ENCODE results near the gene TEK.
"Not testable (repeated sequence)": the region's sequence is repeated elsewhere in the genome, so short reads cannot be mapped to it uniquely, and the experiment has no call there.

TEK gene

DNA sequence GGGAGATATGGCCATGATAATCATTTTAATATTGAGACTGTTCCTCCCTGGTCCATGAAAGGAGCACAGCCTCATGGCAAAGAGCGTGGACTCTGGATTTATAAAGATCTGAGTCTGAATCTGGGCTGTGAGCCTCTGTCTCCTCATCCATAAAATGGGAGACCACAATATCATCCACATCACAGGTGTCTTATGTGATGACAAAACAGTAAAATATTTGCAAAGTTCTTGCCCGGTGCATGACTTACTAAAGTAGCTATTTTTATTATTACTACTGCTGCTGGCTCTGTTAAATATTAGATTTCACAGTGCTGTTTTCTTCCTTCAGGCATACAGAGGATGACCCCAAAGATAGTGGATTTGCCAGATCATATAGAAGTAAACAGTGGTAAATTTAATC, 74.1 kb downstream of the TEK start:
- DNase-seq, result no peak

DNA sequence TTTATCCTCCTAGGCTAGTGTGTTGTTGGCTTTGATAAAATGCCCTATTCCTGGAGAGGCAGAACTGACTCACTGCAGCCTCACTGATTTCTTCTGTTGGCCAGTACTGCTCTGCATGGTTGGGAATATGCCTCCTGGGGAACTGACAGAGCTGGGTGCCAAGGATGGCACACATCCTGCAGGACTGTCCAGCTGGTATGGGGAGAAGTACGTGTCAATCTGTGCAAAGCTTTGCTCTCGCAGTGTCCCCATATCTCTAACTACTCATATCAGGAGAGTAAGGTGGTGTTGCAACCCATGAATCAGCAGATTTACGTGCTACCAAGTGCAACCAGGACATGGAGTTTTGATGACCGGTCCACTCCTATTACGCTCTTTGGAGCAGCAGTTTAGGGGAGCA, 74.7 kb downstream of the TEK start:
- DNase-seq, result no peak

DNA sequence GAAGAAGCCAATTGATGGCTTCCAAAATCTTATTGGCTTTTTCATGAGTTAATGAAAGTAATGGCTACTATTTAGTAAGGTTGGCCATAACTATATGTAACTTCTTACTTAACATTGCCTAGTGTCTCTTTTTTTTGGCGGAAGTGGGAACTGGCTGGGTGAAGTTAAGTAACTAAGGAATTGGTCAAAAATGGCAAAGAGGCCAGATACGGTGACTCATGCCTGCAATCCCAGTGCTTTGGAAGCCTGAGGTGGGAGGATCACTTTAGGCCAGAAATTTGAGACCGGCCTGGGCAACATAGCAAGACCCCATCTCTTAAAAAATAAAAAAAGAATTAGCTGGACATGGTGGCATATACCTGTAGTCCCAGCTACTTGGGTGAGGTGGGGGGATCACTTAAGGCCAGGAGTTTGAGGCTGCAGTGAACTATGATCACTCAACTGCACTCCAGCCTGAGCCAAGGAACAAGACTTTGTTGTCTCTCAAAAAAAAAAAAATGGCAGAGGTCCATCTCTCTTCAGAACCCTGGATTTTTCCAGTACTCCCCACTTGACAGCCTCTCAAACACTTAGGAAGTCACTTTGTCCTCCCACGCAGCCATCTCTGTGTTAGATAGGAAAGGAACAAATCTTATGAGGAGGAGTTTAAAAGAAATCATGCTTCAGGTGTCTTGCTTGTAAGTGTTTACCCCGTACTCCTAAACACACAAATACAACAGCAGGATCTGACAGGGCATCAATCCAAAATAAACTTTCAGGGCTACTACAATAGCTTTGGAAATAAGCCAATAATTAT, 75.7 kb downstream of the TEK start:
- no peak for DNase-seq

DNA sequence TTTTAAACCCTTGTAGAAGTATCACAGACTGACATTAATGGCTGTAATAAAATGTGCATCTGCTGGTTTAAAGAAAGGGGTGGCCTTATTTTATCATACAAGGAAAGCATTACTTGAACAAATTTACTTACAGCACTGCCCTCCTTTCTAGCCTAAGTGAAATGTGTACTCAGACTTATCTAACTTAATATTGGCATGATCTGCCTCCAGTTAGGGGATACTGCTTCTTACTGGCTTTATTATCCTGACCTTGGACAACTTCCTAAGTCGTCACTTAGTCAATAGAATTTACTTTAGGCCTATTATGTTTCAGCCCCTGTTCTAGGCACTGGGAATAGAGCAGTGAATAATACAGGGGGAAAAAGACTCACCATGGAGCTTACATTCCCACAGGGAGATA, 79.4 kb downstream of the TEK start:
- DNase-seq, result no peak

DNA sequence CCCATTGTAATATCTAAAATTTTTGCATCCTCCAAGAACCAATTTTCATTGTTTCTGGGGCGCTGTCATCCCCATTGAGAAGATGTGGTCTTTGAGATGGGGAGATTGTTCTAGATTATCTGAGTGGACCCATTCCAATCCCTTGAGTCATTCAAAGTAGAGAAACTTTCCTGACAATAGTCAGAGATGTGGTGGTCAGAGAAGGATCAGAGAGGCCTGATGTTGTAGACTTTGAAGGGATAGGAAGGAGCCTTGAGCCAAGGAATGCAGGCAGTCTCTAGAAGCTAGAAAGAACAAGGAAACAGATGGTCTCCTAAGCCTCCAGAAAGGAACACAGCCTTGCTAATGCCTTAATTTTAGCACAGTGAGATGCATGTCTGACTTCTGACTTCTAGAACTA, 80.4 kb downstream of the TEK start:
- DNase-seq, result no peak

DNA sequence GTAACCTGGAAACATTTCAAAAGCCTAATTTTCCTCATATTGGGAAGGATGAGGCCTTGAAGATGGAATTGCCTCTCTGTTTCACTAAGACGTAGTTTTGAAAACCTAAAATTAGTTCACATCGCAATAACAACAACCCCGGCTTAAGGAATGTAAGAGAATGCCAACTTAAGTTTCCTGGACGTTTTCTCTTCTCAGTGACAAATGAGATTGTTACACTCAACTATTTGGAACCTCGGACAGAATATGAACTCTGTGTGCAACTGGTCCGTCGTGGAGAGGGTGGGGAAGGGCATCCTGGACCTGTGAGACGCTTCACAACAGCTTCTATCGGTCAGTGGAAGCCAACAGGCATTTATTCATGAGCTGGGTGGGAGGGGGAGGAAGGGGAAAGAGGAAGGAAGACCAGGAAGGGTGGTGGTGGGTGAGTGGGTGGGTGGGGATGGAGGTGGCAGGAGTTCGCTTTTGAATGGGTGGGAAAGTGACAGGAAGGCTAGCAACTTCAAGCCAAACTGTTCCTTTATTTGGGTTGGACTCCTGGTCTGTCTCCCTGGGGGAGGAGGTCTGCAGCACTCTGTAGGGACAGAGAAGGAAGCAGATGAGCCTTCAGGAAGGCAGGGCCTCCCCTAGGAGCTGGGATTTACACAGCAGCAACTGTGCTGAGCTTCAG, 83.4 kb downstream of the TEK start:
- DNase-seq, result no peak

DNA sequence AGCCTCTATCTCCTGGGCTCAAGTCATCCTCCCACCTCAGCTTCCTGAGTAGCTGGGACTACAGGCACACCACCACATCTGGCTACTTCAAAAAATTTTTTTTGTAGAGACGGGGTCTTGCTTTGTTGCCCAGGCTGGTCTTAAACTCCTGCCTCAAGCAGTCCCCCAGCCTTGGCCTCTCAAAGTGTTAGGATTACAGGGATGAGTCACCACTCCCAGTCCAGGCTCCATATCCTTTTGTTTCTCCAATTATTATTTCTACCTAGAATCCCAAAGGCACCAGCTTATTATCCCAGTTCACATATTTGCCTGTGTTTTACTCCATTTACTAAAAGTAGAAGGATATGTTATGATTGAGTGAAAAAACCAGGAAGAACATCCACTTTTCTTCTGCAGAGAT, 84.9 kb downstream of the TEK start:
- no peak for DNase-seq

DNA sequence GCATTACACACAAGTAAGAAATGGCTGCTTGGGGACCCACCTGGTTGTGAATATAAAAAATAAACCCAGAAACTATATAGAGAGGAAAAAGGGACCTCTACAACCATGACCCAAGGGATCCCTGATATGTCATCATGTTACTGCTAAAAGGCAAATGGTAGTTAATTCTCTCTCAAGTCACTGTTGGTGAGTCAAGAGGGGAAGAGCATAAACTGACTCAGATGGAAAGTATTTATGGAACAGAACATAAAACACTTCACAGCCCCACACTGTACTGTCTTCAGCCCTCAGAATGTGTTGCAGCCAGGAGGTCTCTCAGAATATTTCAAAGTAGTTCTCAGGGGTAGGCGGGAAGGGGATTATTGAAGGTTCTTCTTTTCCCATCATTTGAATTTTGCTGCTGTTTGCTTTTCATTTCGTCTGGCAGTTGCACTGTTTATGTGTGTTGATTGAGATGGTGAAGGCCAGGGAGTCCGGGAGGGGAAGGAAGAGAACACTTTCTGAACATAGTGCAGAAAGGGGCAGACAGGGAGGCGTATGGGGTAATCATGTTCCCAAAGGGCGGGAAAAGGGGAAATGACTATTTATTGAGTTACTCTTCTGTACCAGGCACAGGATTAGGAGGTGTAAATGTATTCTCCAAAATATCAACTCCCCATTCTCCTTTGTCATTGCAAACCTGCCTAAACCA, 85.5 kb downstream of the TEK start:
- DNase-seq, result no peak

DNA sequence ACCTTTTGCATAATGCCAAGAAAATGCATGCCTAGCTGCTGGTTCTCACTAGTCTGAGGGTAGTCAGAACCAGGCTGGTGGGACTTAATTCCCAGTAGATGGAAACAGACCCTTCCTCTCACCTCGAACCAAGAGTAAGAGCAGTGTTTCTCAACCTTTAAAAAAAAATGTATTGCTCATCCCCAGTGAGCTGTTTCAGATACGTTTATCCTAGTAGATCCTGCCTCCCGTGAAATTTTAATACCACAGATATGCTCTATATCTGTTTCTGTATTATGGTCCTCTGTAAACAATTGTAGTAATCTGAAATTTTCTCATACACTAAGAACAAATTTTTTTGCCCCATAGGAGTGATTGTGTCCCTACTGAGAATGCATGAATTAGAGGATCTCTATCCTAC, 86.2 kb downstream of the TEK start:
- DNase-seq, result no peak

DNA sequence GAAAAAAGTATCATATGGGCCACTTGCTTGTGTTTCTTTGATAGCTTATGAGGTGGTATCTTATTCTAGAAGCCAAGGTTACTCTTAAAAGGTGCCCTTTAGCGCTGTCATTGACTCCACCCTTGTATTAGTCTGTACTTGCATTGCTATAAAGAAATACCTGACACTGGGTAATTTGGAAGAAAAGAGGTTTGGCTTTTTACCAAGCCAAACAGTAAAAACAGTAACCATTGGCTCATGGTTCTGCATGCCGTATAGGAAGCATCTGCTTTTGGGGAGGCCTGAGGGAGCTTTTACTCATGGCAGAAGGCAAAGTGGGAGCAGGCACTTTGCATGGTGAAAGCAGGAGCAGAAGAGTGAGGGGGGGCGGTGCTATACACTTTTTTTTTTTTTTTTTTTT, 87.4 kb downstream of the TEK start:
- DNase-seq, result no peak

DNA sequence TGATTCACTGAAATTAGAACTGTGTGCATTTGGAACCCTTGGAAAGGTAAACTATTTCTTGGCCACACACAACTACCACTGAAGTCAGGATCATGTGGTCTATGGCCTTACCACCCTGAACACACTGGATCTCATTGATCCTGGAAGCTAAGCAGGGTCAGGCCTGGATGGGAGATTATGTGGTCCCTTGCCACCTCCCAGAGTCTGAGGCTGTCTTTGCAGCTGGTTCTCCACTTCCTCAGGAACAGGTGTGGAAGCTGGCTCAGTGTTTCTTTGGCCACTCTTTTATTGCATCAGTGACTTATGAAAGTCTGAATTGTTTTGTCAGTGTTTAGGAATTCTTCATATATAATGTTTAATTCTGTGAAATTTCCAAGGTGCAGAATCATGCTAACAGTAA, 89.2 kb downstream of the TEK start:
- no peak for DNase-seq

DNA sequence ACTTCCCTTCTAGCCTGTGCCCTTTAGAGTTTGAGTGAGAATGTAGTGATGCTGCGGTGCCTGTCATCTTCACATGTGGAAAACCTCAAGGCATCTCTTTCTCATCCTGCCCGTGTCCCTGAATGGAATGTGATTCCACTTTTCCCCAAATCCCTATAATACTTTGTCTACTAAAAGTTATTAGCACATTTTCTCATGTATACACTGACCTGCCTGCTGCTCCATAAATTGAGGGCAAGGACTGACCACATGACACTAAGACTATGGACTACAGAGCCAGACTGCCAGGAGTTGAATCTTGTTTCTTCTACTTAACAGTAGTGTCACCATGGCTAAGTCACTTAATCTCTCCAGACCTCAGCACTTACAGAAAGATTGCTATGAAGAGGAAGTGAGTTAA, 93.0 kb downstream of the TEK start:
- no peak for DNase-seq

DNA sequence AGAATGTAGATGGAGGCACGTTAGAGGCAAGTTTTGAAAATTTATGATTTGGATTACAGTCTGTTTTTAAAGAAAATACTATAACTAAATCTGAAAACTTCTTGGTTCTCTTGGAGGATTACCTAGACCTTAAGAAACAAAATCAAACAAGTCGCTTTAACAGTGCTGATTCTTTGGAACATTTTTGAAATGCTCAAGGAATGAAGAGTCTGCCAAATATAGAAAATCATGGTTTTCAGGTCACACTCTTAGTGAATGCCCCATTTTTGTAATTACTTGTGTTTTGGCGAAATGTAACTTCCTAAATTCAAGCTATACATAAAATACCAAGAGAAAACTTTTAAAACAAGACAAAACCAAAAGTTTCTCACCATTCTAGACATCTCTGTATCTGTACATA, 94.8 kb downstream of the TEK start:
- DNase-seq, result no peak

DNA sequence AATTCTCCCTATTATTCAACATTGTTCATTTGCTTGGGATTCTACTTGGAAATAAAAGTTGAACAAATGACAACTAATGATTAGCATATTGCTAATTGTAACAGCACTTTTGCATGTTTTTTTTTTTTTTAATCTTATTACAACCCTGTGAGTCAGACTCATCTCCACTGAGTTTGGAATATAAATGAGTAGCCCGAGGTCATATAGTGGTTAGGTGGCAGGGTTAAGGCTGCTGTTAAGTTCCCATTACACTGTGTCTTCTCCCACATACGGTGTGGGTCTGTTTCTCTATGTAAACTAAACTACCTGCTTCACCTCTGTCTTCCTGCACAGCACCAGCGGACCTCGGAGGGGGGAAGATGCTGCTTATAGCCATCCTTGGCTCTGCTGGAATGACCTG, 95.6 kb downstream of the TEK start:
- no peak for DNase-seq

DNA sequence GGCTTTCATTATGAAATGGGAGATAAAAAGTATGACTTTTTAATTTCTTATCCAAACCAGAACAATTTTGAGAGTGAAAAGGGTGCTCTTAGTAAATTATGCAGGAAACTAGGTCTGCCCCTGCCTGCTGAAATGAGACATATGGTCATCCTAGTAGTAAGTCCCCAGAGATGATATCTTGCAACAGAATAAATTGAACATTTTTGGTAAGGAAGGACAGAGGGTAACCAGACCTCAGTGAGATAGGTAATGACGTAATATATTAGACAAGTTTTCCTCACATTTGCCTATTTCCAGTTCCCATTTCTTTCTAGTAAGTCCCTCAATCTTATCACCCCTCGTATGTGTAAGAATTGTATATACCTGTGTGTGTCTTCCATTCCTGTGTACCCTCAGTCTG, 96.2 kb downstream of the TEK start:
- no peak for DNase-seq

DNA sequence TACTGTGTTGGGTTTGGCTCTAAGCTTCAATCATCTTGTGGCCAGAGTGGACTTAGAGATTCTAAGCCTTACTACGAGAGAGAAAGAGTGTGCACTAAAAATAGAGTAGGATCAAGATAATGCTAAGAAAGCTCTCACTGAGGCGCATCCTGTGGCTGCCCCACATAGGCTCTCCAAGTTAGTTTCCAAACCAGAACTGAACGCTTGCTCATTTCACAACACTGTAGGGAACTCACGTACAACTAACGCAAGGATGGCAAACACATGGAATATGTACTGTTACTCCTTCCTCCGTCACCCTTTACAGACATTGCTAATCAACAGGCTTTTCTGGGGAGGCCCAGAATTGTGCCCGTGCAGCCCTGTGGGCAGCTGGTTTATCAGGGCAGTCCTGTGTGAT, 97.0 kb downstream of the TEK start:
- no peak for DNase-seq

DNA sequence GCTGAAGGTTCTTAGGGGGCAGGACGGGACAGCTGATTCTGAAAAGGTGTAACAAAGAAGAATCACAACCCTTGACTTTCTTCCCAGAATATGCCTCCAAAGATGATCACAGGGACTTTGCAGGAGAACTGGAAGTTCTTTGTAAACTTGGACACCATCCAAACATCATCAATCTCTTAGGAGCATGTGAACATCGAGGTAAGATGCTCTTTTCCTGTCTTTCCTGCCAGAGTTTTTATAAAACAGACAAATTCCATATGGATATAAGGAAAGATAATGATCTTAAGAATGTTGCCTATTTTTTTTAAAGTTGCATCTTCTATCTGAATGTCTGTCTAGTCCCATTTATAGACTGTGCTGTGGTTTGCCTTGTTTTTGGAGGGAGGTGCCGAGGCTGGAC, 100.0 kb downstream of the TEK start:
- DNase-seq, result no peak

DNA sequence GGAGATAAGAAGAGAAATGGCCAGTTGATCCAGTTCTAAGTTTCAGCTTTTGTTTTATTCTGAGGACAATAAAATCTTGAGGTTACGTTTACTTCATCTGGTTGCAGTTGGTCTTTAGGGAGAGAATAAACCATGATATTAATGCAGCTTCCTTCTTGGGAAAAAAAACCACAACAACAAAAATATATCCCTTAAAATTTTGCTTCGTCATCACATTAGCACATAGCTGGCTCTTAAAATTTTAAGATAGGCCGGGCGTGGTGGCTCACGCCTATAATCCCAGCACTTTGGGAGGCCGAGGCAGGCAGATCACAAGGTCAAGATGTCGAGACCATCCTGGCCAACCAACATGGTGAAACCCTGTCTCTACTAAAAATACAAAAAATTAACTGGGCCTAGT, 101.6 kb downstream of the TEK start:
- no peak for DNase-seq

DNA sequence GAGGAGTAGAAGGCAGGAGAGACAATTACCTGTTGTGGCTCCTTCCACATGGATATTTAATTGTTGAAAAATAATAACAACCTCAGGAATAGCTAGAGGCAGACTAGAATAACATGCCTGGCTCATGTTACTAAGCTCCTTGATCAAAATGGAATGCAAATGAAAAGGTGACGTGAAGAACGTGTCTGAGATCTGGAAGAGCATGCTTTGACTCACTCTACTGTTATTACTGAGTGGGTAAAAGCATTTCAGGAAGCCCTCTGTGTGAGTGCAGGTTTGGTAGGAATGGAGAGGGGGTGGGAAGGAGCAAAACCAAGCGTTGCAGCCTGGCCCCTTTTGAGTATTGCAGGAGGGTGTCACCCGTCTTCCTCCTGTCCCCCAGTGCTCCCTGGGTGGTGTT, 103.2 kb downstream of the TEK start:
- no peak for DNase-seq

DNA sequence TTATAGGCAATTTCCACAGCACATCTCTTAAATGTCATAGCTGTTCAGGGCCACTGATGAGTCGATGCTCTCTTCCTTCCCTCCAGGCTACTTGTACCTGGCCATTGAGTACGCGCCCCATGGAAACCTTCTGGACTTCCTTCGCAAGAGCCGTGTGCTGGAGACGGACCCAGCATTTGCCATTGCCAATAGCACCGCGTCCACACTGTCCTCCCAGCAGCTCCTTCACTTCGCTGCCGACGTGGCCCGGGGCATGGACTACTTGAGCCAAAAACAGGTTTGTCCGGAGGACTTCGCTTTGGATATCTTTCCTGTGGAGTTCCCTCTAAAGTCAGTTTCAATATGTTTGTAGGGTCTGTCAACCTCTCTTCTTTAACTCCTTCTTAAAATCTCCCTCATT, 103.6 kb downstream of the TEK start:
- DNase-seq, result no peak

DNA sequence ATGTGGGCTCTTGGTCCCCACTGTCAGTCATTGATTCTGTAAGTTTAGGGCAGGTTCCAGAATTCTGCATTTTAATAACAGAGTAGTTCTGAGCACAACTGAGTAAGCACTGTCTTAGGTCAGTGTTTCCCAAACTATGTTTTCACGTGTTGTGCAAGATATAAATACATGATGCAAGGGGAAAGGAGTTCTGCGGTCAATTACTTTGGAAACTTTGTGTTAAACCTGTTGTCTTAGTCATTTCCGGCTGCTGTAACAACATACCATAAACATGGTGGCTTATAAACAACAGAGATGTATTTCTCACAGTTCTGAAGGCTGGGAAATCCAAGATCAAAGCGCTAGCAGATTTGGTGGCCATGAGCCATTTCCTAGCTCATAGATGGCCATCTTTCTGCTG, 118.2 kb downstream of the TEK start:
- no peak for DNase-seq

DNA sequence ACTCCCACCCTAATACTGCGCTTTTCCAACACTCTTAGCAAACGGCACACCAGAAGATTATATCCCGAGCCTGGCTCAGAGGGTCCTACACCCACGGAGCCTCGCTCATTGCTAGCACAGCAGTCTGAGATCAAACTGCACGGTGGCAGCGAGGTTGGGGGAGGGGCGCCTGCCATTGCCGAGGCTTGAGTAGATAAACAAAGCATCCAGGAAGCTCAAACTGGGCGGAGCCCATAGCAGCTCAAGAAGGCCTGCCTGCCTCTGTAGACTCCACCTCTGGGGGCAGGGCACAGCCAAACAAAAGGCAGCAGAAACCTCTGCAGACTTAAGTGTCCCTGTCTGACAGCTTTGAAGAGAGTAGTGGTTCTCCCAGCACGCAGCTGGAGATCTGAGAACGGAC, 130.6 kb downstream of the TEK start:
- DNase-seq, result not testable (repeated sequence)

DNA sequence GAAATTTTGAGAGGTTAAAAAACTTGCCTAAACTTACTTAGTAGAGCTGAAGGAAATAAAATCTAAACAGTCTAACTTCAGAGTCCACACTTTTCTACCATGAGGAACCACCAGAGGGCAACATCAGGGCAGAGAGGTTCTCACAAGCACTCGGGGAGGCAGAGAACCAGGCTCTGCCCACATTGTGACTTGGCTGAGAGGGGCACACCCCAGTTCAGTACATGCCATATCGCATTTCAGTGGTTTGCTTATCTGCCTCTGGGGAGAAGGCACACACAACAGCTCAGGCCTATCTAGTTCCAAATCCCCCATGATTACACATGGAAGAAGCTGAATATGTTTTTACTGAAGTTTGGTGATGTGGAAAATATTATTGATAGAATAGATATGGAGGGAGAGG, 138.7 kb downstream of the TEK start:
- DNase-seq, result peak; percentile 0

DNA sequence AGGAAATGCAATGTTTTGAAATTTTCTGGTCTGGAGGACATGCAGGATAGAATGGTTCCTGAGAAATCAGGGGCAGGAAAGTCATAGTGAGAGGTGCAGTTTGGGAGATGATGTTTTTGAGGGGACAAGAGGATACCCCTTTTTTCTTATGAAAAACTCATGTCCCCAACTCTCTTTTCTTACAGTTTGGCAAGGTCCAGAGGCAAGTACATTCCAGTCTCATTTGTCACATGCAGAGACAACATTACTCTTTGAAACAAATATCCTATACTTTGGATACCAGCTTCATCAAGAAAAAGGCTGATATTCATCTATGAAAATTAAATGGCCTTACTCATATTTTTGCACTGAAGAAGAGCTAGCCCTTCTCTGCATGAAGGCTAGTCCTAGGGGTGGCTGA, 139.7 kb downstream of the TEK start:
- no peak for DNase-seq
